NCI-H748 (cell line): ENCODE results near the gene SLC24A4.
A peak's percentile ranks its signal among the peaks of the same experiment; 100 is the strongest.

Experiments
- DNase-seq: peaks from one replicate; lab custom pipeline; 2025; ENCODE audit not compliant: unreplicated experiment; lab: John Stamatoyannopoulos, UW

Gene SLC24A4

GRCh38 chr14:92538412-92538985, 215.5 kb downstream of the SLC24A4 start:
- no peak for DNase-seq

- no peak for DNase-seq
These were observed 216.5 kb downstream of the SLC24A4 start for GRCh38 chr14:92539419-92539818.

- DNase-seq, result no peak
These were observed 216.9 kb downstream of the SLC24A4 start for GRCh38 chr14:92539875-92540274.

- DNase-seq, result no peak
These were observed 217.6 kb downstream of the SLC24A4 start for GRCh38 chr14:92540472-92541048.

- DNase-seq, result no peak
These were observed 220.0 kb downstream of the SLC24A4 start for GRCh38 chr14:92542766-92543554.

- no peak for DNase-seq
These were observed 221.2 kb downstream of the SLC24A4 start for GRCh38 chr14:92544051-92544720.

- DNase-seq, result peak; percentile 84
These were observed 223.5 kb downstream of the SLC24A4 start for GRCh38 chr14:92546347-92547053.

GRCh38 chr14:92549105-92549858, 226.3 kb downstream of the SLC24A4 start:
- no peak for DNase-seq

- DNase-seq, result peak; percentile 44
These were observed 226.9 kb downstream of the SLC24A4 start for GRCh38 chr14:92549859-92550230.
